Measurements from ENCODE around the gene ZNF26.
A peak's percentile ranks its signal among the peaks of the same experiment; 100 is the strongest.

Gene ZNF26

DNA sequence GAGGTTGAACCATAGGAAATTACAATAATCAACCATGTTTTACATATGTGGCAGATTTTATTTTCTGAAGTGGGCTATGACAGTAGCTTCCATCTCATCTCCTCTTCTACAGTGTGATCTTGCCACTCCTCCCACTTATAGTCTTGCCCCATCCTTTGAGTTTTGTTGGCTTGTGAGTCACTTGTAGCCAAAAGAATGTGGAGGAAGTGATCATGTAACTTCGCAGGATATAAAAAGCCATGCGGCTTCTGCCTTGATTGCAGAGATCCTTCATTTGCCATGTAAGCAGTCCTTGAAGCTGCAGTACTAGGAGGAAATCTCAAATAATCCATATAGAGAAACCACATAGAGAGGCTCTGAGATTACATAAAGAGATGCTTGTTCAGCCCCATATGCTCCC, 37.4 kb downstream of the ZNF26 start:
- H3K36me3 ChIP-seq (ENCODE audit: control insufficient read depth in 1 of 2, insufficient read depth in 2 of 2, low read length in 2 of 2), result peaks cover 0 to 19% of the 10 kb centered on the region in 2 donors
- H3K27me3 ChIP-seq (ENCODE audit: low read depth, low read length), result no peaks in the 10 kb centered on the region
- H3K9me3 ChIP-seq (ENCODE audit: control insufficient read depth in 1 of 2, low read length in 2 of 2), result peaks cover 7 to 61% of the 10 kb centered on the region in 2 donors
- H3K4me1 ChIP-seq (ENCODE audit: control insufficient read depth in 1 of 2, insufficient read depth in 2 of 2, low read length in 2 of 2), result no peaks in the 10 kb centered on the region
- H3K27ac ChIP-seq (ENCODE audit: low read length), result no peak overlapping the region
- H3K4me3 ChIP-seq (ENCODE audit: low read depth in 1 of 2, low read length in 2 of 2), result no peak overlapping the region

DNA sequence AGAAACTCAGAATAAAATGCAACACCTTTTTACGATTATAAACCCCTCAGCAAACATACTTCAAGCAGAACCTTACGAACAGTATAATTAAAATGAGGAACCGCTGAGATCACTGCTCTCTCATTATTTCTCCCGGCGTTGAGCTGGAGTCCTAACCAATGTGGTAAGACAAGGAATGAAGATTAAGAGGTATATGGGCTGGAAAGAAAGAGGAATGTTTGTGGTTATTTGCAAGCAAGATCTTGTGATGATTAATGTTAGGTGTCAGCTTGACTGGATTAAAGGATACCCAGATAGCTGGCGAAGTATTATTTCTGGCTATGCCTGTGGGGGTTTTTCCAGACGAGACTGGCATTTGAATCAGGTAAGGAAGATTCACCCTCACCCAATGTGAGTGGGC, 40.8 kb downstream of the ZNF26 start:
- H3K9me3 ChIP-seq (ENCODE audit: control insufficient read depth in 1 of 2, low read length in 2 of 2), result peaks cover 7 to 58% of the 10 kb centered on the region in 2 donors
- H3K4me1 ChIP-seq (ENCODE audit: control insufficient read depth in 1 of 2, insufficient read depth in 2 of 2, low read length in 2 of 2), result no peaks in the 10 kb centered on the region
- H3K27ac ChIP-seq (ENCODE audit: low read length), result no peak overlapping the region
- H3K36me3 ChIP-seq (ENCODE audit: control insufficient read depth in 1 of 2, insufficient read depth in 2 of 2, low read length in 2 of 2), result peaks cover 0 to 6% of the 10 kb centered on the region in 2 donors
- H3K4me3 ChIP-seq (ENCODE audit: low read depth in 1 of 2, low read length in 2 of 2), result peak overlapping the region in 1 of 2 donors; percentile 39
- H3K27me3 ChIP-seq (ENCODE audit: low read depth, low read length), result no peaks in the 10 kb centered on the region

DNA sequence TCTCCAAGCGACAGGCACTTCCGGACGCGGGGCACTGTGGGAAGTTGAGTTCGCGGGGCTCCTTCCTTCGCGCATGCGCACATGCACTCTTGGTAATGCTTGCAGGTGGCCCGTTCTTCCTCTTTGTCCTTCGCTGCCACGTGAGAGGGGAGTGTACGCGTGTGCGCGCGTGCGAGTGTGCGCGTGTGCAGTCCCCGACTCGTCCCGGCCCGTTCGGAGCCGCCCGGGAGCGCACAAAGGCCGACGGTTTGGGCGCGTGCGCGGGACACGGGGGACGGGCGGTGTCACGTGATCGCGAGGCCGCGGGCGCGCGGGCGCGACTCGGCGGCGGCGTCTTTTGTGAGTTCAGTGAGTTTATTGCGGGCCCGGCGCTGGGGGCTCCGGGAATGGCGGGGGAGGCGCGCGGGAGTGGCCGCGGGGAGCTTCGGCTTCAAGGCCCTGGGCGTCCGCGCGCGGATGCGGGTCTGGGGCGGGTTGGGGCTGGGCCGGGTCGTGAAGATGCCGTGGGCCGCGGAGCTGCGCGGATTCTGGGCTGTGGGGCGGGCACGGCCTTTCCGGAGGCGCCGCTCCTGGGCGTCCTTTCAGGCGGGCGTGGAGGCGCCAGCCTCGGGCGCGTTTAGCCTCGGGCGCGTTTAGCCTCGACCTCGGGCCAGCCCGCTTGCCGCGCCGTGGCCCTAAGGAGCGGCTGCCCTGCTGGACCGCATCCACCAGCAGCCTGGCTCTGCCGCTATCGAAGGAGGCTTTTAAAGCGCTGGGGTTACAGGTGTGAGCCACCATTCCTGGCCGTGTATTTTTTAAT, 51.2 kb downstream of the ZNF26 start, which contains the start of gene ZNF84:
TSS of gene ZNF84 (plus strand) at position 303 of the 799 bp plus-strand sequence. CDS start 3,959 bp downstream, outside the sequence.
- Histone ChIP-seq H3K9me3 (ENCODE audit: control insufficient read depth in 1 of 2, low read length in 2 of 2) (peaks cover 33 to 48% of the 10 kb centered on the region in 2 donors), H3K4me1 (ENCODE audit: control insufficient read depth in 1 of 2, insufficient read depth in 2 of 2, low read length in 2 of 2) (peaks cover 0 to 5% of the 10 kb centered on the region in 2 donors), H3K36me3 (ENCODE audit: control insufficient read depth in 1 of 2, insufficient read depth in 2 of 2, low read length in 2 of 2) (peaks cover 12 to 33% of the 10 kb centered on the region in 2 donors), H3K27me3 (ENCODE audit: low read depth, low read length) (no peaks in the 10 kb centered on the region), H3K27ac (ENCODE audit: low read length) (peak within 1 kb of the TSS; percentile 74), H3K4me3 (ENCODE audit: low read depth in 1 of 2, low read length in 2 of 2) (peak within 1 kb of the TSS; percentile 74 to 84)

DNA sequence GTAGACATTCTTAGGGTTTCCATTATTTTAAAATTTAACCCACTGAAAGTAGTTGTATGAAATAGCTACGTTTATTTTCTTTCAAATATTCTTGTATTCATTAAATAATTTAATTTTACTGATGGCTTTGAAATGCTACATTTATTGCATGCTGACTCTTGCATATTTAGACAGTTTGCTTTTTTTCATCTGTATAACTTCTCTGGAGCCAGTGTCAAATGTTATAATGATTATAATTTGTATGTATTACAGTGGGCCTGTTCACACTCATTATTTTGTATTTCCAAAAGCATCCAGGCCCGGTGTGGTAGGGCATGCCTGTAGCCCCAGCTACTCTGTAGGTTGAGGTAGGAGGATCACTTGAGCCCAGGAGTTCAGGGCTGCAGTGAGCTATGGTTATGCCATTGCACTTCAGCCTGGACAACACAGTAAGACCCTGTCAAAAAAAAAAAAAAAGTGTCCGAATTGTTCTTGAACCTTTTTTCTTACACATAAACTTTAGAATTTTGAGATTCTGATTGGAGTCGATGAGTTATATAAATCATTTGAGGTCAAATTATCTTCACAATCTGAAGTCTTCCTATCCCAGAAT, 52.0 kb downstream of the ZNF26 start:
- Histone ChIP-seq H3K27ac (ENCODE audit: low read length) (peak overlapping the region; percentile 74), H3K4me3 (ENCODE audit: low read depth in 1 of 2, low read length in 2 of 2) (peak overlapping the region; percentile 74 to 84), H3K9me3 (ENCODE audit: control insufficient read depth in 1 of 2, low read length in 2 of 2) (peaks cover 36 to 52% of the 10 kb centered on the region in 2 donors), H3K4me1 (ENCODE audit: control insufficient read depth in 1 of 2, insufficient read depth in 2 of 2, low read length in 2 of 2) (peaks cover 0 to 5% of the 10 kb centered on the region in 2 donors), H3K27me3 (ENCODE audit: low read depth, low read length) (no peaks in the 10 kb centered on the region), H3K36me3 (ENCODE audit: control insufficient read depth in 1 of 2, insufficient read depth in 2 of 2, low read length in 2 of 2) (peaks cover 16 to 41% of the 10 kb centered on the region in 2 donors)

- Histone ChIP-seq H3K4me3 (ENCODE audit: low read depth in 1 of 2, low read length in 2 of 2) (peak overlapping the region in 1 of 2 donors; percentile 62), H3K9me3 (ENCODE audit: control insufficient read depth in 1 of 2, low read length in 2 of 2) (peaks cover 77 to 95% of the 10 kb centered on the region in 2 donors), H3K27ac (ENCODE audit: low read length) (no peak overlapping the region), H3K27me3 (ENCODE audit: low read depth, low read length) (no peaks in the 10 kb centered on the region), H3K36me3 (ENCODE audit: control insufficient read depth in 1 of 2, insufficient read depth in 2 of 2, low read length in 2 of 2) (peaks cover 64 to 98% of the 10 kb centered on the region in 2 donors), H3K4me1 (ENCODE audit: control insufficient read depth in 1 of 2, insufficient read depth in 2 of 2, low read length in 2 of 2) (no peaks in the 10 kb centered on the region)
Measured at GRCh38 chr12:133046698-133047097, 60.5 kb downstream of the ZNF26 start.

DNA sequence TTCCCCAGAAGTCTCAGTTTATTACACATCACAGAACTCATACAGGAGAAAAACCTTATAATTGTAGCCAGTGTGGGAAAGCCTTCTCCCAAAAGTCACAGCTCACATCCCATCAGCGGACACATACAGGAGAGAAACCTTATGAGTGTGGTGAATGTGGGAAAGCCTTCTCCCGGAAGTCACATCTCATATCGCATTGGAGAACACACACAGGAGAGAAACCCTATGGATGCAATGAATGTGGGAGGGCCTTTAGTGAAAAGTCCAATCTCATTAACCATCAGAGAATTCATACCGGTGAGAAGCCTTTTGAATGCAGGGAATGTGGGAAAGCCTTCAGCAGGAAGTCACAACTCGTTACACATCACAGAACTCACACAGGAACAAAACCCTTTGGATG, 71.3 kb downstream of the ZNF26 start:
- H3K4me3 ChIP-seq (ENCODE audit: low read depth in 1 of 2, low read length in 2 of 2), result peak overlapping the region; percentile 40 to 58
- H3K36me3 ChIP-seq (ENCODE audit: control insufficient read depth in 1 of 2, insufficient read depth in 2 of 2, low read length in 2 of 2), result peaks cover 34 to 77% of the 10 kb centered on the region in 2 donors
- H3K27me3 ChIP-seq (ENCODE audit: low read depth, low read length), result no peaks in the 10 kb centered on the region
- no peak overlapping the region for H3K27ac ChIP-seq (ENCODE audit: low read length)
- H3K9me3 ChIP-seq (ENCODE audit: control insufficient read depth in 1 of 2, low read length in 2 of 2), result peaks cover 79% of the 10 kb centered on the region in 2 donors
- H3K4me1 ChIP-seq (ENCODE audit: control insufficient read depth in 1 of 2, insufficient read depth in 2 of 2, low read length in 2 of 2), result no peaks in the 10 kb centered on the region

DNA sequence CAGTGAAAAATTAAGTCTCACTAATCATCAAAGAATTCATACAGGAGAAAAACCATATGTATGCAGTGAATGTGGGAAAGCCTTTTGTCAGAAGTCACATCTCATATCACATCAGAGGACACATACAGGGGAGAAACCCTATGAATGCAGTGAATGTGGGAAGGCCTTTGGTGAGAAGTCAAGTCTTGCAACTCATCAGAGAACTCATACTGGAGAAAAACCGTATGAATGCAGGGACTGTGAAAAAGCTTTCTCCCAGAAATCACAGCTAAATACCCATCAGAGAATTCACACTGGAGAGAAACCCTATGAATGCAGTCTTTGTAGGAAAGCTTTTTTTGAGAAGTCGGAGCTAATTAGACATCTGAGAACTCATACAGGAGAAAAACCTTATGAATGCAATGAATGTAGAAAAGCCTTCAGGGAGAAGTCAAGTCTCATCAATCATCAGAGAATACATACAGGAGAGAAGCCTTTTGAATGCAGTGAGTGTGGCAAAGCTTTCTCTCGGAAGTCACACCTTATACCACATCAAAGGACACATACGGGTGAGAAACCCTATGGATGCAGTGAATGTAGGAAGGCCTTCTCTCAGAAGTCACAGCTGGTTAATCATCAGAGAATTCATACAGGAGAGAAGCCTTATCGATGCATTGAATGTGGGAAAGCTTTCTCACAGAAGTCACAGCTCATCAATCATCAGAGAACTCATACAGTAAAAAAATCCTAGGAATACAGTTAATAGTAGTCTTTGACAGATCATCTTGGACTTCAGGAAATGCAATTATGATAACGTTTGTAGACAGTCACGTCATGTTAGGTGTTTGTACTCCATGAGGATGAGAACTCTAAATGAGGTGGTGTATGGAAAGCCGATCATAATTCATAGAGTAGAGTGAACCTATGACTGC, 72.3 kb downstream of the ZNF26 start:
- Histone ChIP-seq H3K4me3 (ENCODE audit: low read depth in 1 of 2, low read length in 2 of 2) (peak overlapping the region; percentile 40 to 58), H3K4me1 (ENCODE audit: control insufficient read depth in 1 of 2, insufficient read depth in 2 of 2, low read length in 2 of 2) (no peaks in the 10 kb centered on the region), H3K36me3 (ENCODE audit: control insufficient read depth in 1 of 2, insufficient read depth in 2 of 2, low read length in 2 of 2) (peaks cover 24 to 77% of the 10 kb centered on the region in 2 donors), H3K9me3 (ENCODE audit: control insufficient read depth in 1 of 2, low read length in 2 of 2) (peaks cover 78 to 80% of the 10 kb centered on the region in 2 donors), H3K27me3 (ENCODE audit: low read depth, low read length) (no peaks in the 10 kb centered on the region), H3K27ac (ENCODE audit: low read length) (no peak overlapping the region)

DNA sequence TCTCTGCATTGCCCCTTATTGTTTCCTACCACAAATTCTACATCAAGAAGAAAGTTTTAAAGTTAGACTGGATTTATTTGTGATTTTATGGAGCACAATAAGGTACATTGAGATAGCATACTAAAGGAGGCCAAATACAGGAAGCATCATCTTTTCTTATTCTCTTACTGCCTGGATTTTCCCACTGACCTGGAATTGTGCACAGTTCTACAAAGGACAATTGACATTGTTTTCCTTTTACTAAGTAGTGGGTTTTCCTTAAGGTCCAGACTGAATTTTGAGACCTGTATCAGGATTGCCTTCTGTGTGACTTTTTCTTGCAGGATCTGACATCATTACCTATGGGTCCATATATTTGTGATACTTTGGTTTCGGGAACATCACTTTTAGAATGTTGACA, 75.8 kb downstream of the ZNF26 start:
- Histone ChIP-seq H3K36me3 (ENCODE audit: control insufficient read depth in 1 of 2, insufficient read depth in 2 of 2, low read length in 2 of 2) (peaks cover 10 to 61% of the 10 kb centered on the region in 2 donors), H3K9me3 (ENCODE audit: control insufficient read depth in 1 of 2, low read length in 2 of 2) (peaks cover 94 to 97% of the 10 kb centered on the region in 2 donors), H3K4me1 (ENCODE audit: control insufficient read depth in 1 of 2, insufficient read depth in 2 of 2, low read length in 2 of 2) (no peaks in the 10 kb centered on the region), H3K27me3 (ENCODE audit: low read depth, low read length) (no peaks in the 10 kb centered on the region), H3K4me3 (ENCODE audit: low read depth in 1 of 2, low read length in 2 of 2) (peak overlapping the region; percentile 2 to 49), H3K27ac (ENCODE audit: low read length) (no peak overlapping the region)

DNA sequence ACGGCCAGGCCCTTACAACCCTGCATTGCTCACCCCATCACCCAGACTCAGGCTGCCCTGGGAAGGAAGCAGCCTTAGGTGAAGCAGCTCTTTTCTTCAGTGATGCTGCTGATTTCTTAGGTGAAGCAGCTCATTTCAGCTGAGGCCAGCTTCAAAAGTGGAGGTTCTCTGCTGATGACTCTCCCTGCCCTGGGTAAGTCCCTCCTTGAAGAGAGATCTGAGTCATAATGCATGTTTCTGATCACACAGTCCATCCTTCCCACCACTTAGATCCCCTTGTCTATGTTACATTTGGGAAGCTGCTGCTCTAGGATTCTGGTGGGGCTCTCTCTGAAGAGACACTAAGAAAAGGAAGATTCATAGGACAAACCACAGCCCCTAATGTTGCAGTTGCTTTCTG, 77.4 kb downstream of the ZNF26 start:
- Histone ChIP-seq H3K27me3 (ENCODE audit: low read depth, low read length) (no peaks in the 10 kb centered on the region), H3K4me3 (ENCODE audit: low read depth in 1 of 2, low read length in 2 of 2) (peak overlapping the region; percentile 8 to 49), H3K4me1 (ENCODE audit: control insufficient read depth in 1 of 2, insufficient read depth in 2 of 2, low read length in 2 of 2) (no peaks in the 10 kb centered on the region), H3K36me3 (ENCODE audit: control insufficient read depth in 1 of 2, insufficient read depth in 2 of 2, low read length in 2 of 2) (peaks cover 0 to 45% of the 10 kb centered on the region in 2 donors), H3K27ac (ENCODE audit: low read length) (no peak overlapping the region), H3K9me3 (ENCODE audit: control insufficient read depth in 1 of 2, low read length in 2 of 2) (peaks cover 91 to 96% of the 10 kb centered on the region in 2 donors)

GRCh38 chr12:133073836-133074235, 87.7 kb downstream of the ZNF26 start:
- peaks cover 21 to 74% of the 10 kb centered on the region in 2 donors for H3K9me3 ChIP-seq (ENCODE audit: control insufficient read depth in 1 of 2, low read length in 2 of 2)
- H3K4me1 ChIP-seq (ENCODE audit: control insufficient read depth in 1 of 2, insufficient read depth in 2 of 2, low read length in 2 of 2), result no peaks in the 10 kb centered on the region
- H3K27ac ChIP-seq (ENCODE audit: low read length), result no peak overlapping the region
- H3K27me3 ChIP-seq (ENCODE audit: low read depth, low read length), result no peaks in the 10 kb centered on the region
- H3K36me3 ChIP-seq (ENCODE audit: control insufficient read depth in 1 of 2, insufficient read depth in 2 of 2, low read length in 2 of 2), result no peaks in the 10 kb centered on the region
- H3K4me3 ChIP-seq (ENCODE audit: low read depth in 1 of 2, low read length in 2 of 2), result peak overlapping the region in 1 of 2 donors; percentile 44
